ENCODE results near the gene STK11.

DNA sequence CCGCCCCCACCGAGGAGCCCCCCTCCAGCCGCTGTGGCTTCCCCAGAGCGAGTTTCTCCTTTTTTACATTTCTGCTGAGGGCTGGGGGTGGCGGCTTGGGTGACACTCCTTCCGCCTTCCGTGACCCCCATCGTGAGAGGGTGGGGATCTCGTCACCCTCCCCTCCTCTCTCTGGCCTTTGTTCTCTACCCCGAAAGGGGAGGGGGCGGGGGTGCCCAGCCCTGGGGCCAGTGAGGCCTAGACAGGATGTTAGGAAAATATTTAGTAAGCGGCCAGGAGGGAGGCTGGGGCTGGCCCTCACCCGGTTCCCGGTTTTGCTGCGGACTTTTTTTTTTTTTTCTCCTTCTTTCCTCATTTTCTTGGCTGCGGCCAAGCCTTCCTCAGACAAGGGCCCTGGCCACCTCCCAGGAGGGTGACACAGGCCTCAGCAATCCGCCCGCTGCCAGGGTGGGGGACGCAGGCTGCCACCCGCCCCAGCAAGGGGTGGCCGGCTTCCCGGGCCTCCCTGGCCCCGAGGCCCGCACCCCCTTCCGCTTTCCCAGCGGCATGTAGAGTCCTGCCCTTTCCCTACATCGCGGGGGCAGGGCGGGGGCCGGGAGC, 46.7 kb downstream of the STK11 start:
- TF ChIP-seq EZH2 (IDR thresholded peaks at IDR 0.05; ENCODE audit: insufficient read depth, poor library complexity, severe bottlenecking) (no peak), EZH2phosphoT487 (IDR thresholded peaks at IDR 0.05; ENCODE audit: insufficient read depth, low read depth) (no peak)

Measured in GM23248 (cell line).